HUES6 (cell line): Measurements from ENCODE around the gene ID3.
A peak's percentile ranks its signal among the peaks of the same experiment; 100 is the strongest.

ENCODE experiments used
- H3K27ac ChIP-seq: 2 replicates; pipeline ENCODE4 v1.7.0; 2013; ENCODE audit warnings: low read depth, mild to moderate bottlenecking, low read length, inconsistent platforms
- H3K27me3 ChIP-seq: 2 replicates; pipeline ENCODE4 v1.6.1; 2013; ENCODE audit warnings: low read length; ENCODE audit not compliant: control insufficient read depth, insufficient read depth
- H3K36me3 ChIP-seq: 2 replicates; pipeline ENCODE4 v1.6.1; 2013; ENCODE audit warnings: low read length; ENCODE audit not compliant: control insufficient read depth, insufficient read depth
- H3K4me1 ChIP-seq: 2 replicates; pipeline ENCODE4 v1.6.1; 2013; ENCODE audit warnings: low read length; ENCODE audit not compliant: control insufficient read depth, insufficient read depth
- H3K4me3 ChIP-seq: 2 replicates; pipeline ENCODE4 v1.5.1; 2013; ENCODE audit warnings: low read depth, low read length
- H3K9ac ChIP-seq: one replicate; pipeline ENCODE4 v1.6.1; 2013; ENCODE audit warnings: mild to moderate bottlenecking, low read length
- H3K9me3 ChIP-seq: 2 replicates; pipeline ENCODE4 v1.6.1; 2013; ENCODE audit warnings: low read depth, low read length; ENCODE audit not compliant: control insufficient read depth, insufficient read depth

ID3 gene

DNA sequence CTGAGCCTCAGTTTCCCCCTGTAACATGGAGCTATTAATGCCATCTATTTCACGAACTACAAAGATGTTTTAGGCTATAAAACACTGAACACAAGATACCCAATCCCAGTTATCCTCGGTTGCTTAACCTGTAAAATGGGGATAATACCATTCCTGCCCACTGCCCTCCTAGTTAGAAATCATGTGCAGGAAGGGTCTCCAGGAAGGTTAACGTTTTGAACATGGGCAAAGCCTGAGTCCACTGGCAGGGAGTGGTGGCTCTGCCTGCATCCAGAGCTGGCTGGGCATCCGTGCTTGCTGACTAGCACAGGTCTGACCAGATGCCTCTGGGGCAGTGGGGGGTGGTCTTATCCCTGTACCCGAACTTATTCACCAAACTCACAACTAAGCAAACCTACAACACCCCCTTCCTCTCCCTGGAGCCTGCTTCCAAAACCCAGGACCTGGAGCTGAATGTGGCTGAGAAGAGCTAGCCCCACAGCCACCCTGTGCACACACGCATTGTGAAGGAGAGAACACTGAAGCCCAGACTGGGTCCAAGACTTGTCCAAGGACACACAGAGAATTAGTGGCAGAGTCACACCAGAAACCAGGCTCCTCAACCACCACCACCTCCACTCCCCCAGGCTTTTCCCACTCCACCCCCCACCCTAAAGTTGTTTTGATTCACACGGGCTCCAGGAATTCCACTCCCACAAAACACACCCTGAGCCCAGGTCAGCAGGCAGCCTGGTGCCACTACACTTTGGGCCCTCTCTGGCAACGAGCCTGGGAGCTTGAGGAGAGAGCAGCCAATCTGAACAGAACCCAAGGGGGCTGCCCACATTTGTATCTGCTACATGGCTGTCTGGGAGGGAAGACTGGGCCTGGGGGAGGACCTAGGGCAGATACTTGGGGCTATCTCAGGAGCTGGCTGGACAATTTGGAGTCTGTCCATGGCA, 29.9 kb downstream of the ID3 start:
- no peaks in the 10 kb centered on the region for H3K36me3 ChIP-seq
- peaks cover 21% of the 10 kb centered on the region for H3K4me1 ChIP-seq
- H3K9me3 ChIP-seq = no peaks in the 10 kb centered on the region
- peak overlapping the region; percentile 62 for H3K4me3 ChIP-seq
- H3K9ac ChIP-seq = no peak overlapping the region
- H3K27ac ChIP-seq = no peak overlapping the region
- H3K27me3 ChIP-seq = peaks cover 52% of the 10 kb centered on the region

DNA sequence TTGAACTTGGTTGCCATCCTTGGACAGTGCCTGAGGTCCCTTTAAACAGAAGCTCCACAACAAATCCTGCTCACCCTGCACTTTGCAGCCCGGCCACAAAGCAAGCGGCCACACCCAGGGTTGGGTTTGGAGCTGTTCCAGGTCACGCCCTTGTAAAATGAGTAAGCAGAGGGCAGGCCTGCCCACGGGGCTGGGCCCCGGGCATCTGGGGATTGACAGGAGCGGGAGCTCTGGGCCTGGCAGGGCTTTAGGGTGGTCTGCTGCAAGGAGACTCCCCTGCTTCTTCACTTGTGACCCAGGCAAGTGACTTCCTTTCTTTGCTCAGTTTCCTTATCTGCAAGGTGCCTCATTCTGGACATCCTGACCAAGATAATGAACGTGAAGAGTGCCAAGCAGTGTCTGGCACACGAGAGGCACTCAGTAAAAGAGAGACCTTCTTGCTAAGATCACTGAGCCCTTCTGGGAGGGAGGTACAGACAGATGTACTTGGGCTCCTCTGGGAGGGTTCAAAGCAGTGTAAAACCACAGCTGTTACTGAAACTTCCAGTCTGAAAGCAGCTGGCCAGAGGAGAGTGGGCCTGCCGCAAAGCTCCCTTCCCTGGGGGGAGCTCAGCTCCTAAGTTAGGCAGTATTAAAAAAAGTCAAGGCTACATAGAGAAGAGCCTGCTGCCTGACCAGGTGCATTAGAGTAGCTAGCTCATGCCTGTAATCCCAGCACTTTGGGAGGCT, 30.9 kb downstream of the ID3 start:
- Histone ChIP-seq H3K9ac (no peak overlapping the region), H3K27ac (no peak overlapping the region), H3K36me3 (no peaks in the 10 kb centered on the region), H3K4me3 (no peak overlapping the region), H3K4me1 (peaks cover 21% of the 10 kb centered on the region), H3K9me3 (no peaks in the 10 kb centered on the region), H3K27me3 (peaks cover 48% of the 10 kb centered on the region)

DNA sequence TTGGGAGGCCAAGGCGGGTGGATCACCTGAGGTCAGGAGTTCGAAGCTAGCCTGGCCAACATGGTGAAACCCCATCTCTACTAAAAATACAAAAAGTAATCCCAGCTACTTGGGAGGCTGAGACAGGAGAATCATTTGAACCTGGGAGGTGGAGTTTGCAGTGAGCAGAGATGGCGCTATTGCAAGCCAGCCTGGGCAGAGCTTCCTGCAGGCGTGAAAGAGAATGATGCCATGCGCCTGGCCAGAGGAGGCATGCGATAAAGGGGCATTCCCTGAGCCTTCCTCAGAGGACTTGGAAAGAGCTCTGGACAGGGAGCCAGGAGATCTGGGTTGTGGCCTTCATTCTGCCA, 31.4 kb downstream of the ID3 start:
- Histone ChIP-seq H3K4me1 (peaks cover 21% of the 10 kb centered on the region), H3K36me3 (no peaks in the 10 kb centered on the region), H3K4me3 (no peak overlapping the region), H3K9me3 (no peaks in the 10 kb centered on the region), H3K27me3 (peaks cover 43% of the 10 kb centered on the region), H3K9ac (no peak overlapping the region), H3K27ac (no peak overlapping the region)

DNA sequence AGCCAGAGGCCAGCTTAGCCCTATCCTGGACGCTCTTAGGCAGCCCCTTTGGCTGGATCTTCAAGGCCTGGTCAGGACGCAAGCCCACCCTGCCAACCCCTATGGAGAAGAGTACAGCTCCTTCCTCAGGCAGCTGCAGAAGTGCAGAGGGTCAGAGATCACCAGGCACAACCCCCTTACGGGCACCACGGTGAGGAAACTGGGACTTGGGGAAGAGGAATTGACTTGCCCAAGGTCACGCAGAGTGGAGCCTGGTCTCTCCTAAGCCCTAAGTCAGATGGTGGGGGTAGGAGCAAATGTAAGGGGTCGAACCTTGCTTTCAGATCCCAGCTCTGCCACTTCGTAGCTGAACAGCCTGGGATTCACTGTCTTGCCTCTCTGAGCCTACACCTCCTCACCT, 31.9 kb downstream of the ID3 start:
- H3K9ac ChIP-seq = no peak overlapping the region
- no peak overlapping the region for H3K4me3 ChIP-seq
- H3K27me3 ChIP-seq = peaks cover 40% of the 10 kb centered on the region
- H3K9me3 ChIP-seq = no peaks in the 10 kb centered on the region
- no peaks in the 10 kb centered on the region for H3K36me3 ChIP-seq
- peaks cover 21% of the 10 kb centered on the region for H3K4me1 ChIP-seq
- H3K27ac ChIP-seq = no peak overlapping the region

DNA sequence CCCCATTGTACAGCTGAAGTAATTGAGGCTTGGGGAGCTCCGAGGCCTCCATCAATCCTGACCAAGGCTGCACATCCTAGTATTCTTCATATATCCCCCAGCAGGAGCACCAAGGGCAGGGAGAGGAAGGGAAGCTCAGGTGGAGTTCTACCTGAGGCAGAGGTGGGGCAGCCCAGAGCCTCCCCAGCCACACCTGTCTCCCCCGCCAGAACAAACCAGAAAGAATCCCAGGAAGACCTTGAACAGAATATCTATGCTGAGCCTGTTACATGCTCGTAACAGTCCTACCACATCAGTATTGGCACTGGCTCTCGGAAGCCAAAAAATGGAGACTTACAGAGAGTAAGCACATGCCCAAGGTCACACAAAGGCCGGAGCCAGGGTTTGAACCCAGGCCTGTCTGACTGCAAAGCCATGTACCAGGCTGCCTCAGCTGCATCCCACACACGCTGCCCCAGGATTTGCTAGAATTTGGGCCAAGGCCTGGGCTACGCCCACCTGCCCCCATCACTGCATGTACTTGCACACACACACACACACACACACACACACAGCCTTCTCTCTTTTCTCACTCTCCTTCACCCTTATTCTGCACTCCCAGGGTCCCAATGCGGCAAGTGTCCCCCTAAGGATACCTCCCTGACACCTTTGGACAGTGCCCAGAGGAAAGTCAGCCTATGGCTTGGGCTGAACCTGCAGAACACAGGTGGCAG, 32.8 kb downstream of the ID3 start:
- Histone ChIP-seq H3K9me3 (no peaks in the 10 kb centered on the region), H3K36me3 (peaks cover 3% of the 10 kb centered on the region; the same call in 1 of the 2 replicates), H3K4me1 (peaks cover 14% of the 10 kb centered on the region), H3K4me3 (no peak overlapping the region), H3K9ac (no peak overlapping the region), H3K27ac (no peak overlapping the region), H3K27me3 (peaks cover 32% of the 10 kb centered on the region)

DNA sequence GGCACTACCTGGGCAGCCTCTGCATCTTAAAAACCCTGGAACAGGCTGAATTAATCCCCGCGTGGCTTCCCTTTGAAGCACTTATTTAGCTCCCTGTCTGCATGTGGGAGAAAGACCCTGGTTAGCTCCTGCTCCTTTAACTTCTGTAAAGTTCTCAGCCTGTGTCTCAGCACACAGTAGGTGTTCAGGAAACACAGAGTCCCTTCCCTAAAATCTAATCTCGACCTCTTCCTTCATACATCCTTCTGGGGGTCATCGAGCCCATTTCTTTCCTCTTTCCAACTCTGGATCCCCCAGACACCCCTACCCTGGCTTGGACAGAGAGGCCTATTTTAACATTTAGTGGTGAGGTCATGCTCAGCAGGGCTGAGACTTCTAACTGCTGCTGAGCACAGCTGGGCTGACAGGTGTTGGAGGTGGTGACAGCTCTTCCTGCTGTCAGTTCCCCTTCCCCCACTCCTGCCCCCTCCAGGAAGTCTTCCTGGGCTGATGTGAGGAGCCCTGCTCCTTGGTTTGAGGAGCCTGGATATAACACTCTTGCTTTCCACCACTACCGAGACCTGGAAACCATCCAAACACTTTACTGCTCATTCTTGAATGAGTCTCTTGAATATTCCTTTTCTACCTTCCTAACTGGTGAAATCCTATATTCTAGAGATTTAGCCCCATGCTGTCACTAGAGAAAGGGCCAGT, 33.6 kb downstream of the ID3 start:
- peaks cover 12% of the 10 kb centered on the region for H3K4me1 ChIP-seq
- H3K27me3 ChIP-seq = peaks cover 27% of the 10 kb centered on the region
- H3K27ac ChIP-seq = no peak overlapping the region
- H3K36me3 ChIP-seq = peaks cover 4% of the 10 kb centered on the region; the same call in 1 of the 2 replicates
- H3K4me3 ChIP-seq = no peak overlapping the region
- H3K9me3 ChIP-seq = no peaks in the 10 kb centered on the region
- no peak overlapping the region for H3K9ac ChIP-seq

- no peaks in the 10 kb centered on the region for H3K9me3 ChIP-seq
- H3K4me3 ChIP-seq = no peak overlapping the region
- no peak overlapping the region for H3K9ac ChIP-seq
- H3K27ac ChIP-seq = no peak overlapping the region
- peaks cover 4% of the 10 kb centered on the region; the same call in 1 of the 2 replicates for H3K36me3 ChIP-seq
- H3K27me3 ChIP-seq = peaks cover 18% of the 10 kb centered on the region
- H3K4me1 ChIP-seq = peaks cover 6% of the 10 kb centered on the region; the same call in 1 of the 2 replicates
Observed at GRCh38 chr1:23524716-23525401, 34.4 kb downstream of the ID3 start.

DNA sequence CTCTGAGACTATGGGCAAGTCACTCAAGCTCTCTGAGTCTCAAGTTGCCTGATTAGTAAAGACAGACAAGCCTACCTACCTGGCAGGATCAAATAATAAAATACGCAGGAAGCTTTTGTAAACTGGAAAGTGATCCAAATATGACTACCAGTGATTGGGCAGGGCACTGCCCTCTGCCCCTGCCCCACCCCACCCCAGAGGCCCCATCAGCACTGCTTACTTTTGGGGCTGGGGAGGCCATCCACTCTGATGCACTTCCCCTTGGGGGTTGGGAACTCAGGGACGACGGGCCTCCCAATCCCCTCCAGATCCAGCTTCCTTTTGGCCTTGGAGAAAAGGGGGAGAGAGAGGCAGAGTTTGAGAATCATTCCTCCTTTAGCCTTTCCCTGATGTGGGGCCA, 35.1 kb downstream of the ID3 start:
- H3K27me3 ChIP-seq = peaks cover 11% of the 10 kb centered on the region
- no peak overlapping the region for H3K27ac ChIP-seq
- peaks cover 4% of the 10 kb centered on the region; the same call in 1 of the 2 replicates for H3K36me3 ChIP-seq
- H3K4me3 ChIP-seq = no peak overlapping the region
- H3K9me3 ChIP-seq = no peaks in the 10 kb centered on the region
- peaks cover 5% of the 10 kb centered on the region; the same call in 1 of the 2 replicates for H3K4me1 ChIP-seq
- H3K9ac ChIP-seq = no peak overlapping the region

- Histone ChIP-seq H3K36me3 (peaks cover 10% of the 10 kb centered on the region; the same call in 1 of the 2 replicates), H3K27ac (no peak overlapping the region)
Observed at GRCh38 chr1:23522244-23522982, 36.9 kb downstream of the ID3 start.

More at GRCh38 chr1:23522244-23522982, 36.9 kb downstream of the ID3 start:
- H3K27me3 ChIP-seq = 0 out of 2 replicates have a peak, but pooled peaks cover 4% of the 10 kb centered on the region
- H3K9ac ChIP-seq = no peak overlapping the region
- no peaks in the 10 kb centered on the region for H3K9me3 ChIP-seq
- H3K4me3 ChIP-seq = no peak overlapping the region
- H3K4me1 ChIP-seq = peaks cover 5% of the 10 kb centered on the region; the same call in 1 of the 2 replicates
